Sigmoid colon (tissue), 7 donors: ENCODE measurements around the gene CCDC71. TPM values are rescaled to one million over a fixed set of nuclear protein-coding genes. Genes with fewer than 3 reads are reported as not detected.

Source experiments
- DNase-seq: peaks from one replicate; pipeline ENCODE4 v3.0.0-alpha.2; 2019
- H3K27ac ChIP-seq, 4 donors: fragments of 200-600 bp; sonication (generic); one replicate each; pipeline ENCODE4 v1.5.1; 2016 to 2019; ENCODE audit warnings: mild to moderate bottlenecking in 1 of 4
- H3K27me3 ChIP-seq, 3 donors: fragments of 200-600 bp; sonication (generic); one replicate each; pipeline ENCODE4 v1.5.1; 2019; ENCODE audit warnings: mild to moderate bottlenecking in 1 of 3
- H3K36me3 ChIP-seq, 4 donors: fragments of 200-600 bp; sonication (generic); one replicate each; pipeline ENCODE4 v1.5.1; 2016 to 2019
- H3K4me1 ChIP-seq, 4 donors: fragments of 200-600 bp; sonication (generic); one replicate each; pipeline ENCODE4 v1.5.1; 2017 to 2019
- H3K4me3 ChIP-seq, 4 donors: fragments of 200-600 bp; sonication (generic); one replicate each; pipeline ENCODE4 v1.5.1; 2017 to 2019; ENCODE audit warnings: mild to moderate bottlenecking in 2 of 4, moderate library complexity in 1 of 4
- H3K9me3 ChIP-seq, 4 donors: fragments of 200-600 bp in 3 of 4; sonication (generic) in 3 of 4; one replicate each; pipeline versions ENCODE4 v1.5.1 to v1.6.1; 2013 to 2019
- EP300 ChIP-seq, 4 donors: sonication (generic); formaldehyde crosslinking; IDR thresholded peaks; one replicate each; pipeline ENCODE4 v1.6.1; 2017; ENCODE audit warnings: antibody characterized with exemption in 4 of 4
- POLR2A ChIP-seq, 2 donors: fragments of 450-650 bp; IDR thresholded peaks; one replicate each; pipeline ENCODE4 v1.6.1; 2016; ENCODE audit warnings: antibody characterized with exemption in 2 of 2, mild to moderate bottlenecking in 2 of 2, moderate library complexity in 2 of 2
- POLR2AphosphoS5 ChIP-seq, 4 donors: sonication (generic); formaldehyde crosslinking; IDR thresholded peaks; one replicate each; pipeline ENCODE4 v1.6.1; 2017; ENCODE audit warnings: antibody characterized with exemption in 4 of 4
- WGBS, 2 donors: extraction: QIAGEN DNeasy Blood & Tissue Kit; methylation state at CpG; one replicate each; pipeline ENCODE4 v1.1.7; 2013; 5-methylcytosine and 5-hydroxymethylcytosine counted together
- intact Hi-C: fragments of 100-400 bp; cut with DNase I; formaldehyde crosslinking; loops from one replicate; pipeline ENCODE4 v1.15.1; 2023
- polyA plus RNA-seq, 3 donors: library from polyadenylated mRNA; stranded (reverse); fragments of 200-250 nt; gene quantifications; one replicate each; pipeline ENCODE4 v1.2.3, GENCODE V29; 2013
- total RNA-seq, 4 donors: library from RNA; depleted of rRNA; stranded (reverse); fragments of >200 nt; gene quantifications; one replicate each; pipeline ENCODE4 v1.1.0, GENCODE V29; 2016
- TF ChIP-seq, protein P1 (sequence below), 4 experiments: fragments of 450-650 bp in 3 of 4; fragments of 200-600 bp in 1 of 4; IDR thresholded peaks; one replicate each; pipeline ENCODE4 v1.5.1; 2016 to 2019; ENCODE audit warnings: antibody characterized with exemption in 4 of 4, mild to moderate bottlenecking in 3 of 4, moderate library complexity in 2 of 4
- donor health status: healthy with polysubstance abuse.
- donor health status: Bipolar disorder and iron deficiency.
- donor health status: healthy.

CCDC71 gene
- total and polyA plus RNA-seq, 7 donors = 12.5 to 27.3 (median 15.6) TPM

DNA sequence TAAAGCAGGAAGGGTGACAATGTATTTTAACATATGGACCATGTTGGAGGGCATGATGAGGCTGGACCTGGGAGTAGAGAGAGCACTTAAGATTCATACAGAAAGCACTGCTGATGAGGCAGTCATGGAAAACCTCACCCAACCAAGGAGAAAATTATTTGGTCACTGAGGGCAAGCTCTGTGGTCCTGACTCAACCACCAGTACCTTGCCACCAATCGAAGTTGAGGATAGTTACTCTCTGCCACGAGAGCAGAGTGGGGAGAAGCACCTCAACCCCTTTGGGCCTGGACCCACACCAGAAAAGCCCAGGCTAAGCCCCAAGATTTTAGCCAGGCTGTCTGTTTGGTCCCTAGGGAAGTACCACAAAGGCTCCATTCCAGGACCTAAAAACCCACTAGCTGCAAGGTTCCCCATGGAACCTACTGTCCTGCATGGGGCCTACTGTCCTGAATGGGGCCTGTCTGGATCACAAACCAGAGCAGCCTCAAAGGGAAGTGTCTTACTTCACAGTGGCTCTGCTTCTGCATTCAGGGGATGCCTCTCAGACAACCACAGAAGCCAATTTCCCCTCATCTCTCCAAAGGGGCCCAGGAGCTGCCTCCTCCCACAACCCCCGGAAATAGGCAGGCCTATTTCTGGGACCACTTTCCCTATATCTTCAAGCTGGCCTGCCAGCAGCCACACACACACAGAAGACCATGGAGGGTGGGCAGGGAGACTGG lies 4.2 kb downstream of the CCDC71 start:
- no peak for DNase-seq
- no peaks in the 10 kb centered on the region for H3K9me3 ChIP-seq
- H3K27ac ChIP-seq = no peak overlapping the region
- intact Hi-C loops = no loop called here
- H3K36me3 ChIP-seq = peaks cover 0 to 18% (median 11%) of the 10 kb centered on the region in 4 donors
- WGBS, 2 donors = 69 to 88% methylated on average over 3 of the region's 3 CpGs
- TF ChIP-seq, protein P1, sequence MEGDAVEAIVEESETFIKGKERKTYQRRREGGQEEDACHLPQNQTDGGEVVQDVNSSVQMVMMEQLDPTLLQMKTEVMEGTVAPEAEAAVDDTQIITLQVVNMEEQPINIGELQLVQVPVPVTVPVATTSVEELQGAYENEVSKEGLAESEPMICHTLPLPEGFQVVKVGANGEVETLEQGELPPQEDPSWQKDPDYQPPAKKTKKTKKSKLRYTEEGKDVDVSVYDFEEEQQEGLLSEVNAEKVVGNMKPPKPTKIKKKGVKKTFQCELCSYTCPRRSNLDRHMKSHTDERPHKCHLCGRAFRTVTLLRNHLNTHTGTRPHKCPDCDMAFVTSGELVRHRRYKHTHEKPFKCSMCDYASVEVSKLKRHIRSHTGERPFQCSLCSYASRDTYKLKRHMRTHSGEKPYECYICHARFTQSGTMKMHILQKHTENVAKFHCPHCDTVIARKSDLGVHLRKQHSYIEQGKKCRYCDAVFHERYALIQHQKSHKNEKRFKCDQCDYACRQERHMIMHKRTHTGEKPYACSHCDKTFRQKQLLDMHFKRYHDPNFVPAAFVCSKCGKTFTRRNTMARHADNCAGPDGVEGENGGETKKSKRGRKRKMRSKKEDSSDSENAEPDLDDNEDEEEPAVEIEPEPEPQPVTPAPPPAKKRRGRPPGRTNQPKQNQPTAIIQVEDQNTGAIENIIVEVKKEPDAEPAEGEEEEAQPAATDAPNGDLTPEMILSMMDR (IDR thresholded peaks at IDR 0.05) = no peak
- no peak for TF ChIP-seq POLR2AphosphoS5 (IDR thresholded peaks at IDR 0.05)
- TF ChIP-seq POLR2A (IDR thresholded peaks at IDR 0.05) = no peak
- no peak for TF ChIP-seq EP300 (IDR thresholded peaks at IDR 0.05)
- H3K4me1 ChIP-seq = peaks cover 0 to 23% (median 18%) of the 10 kb centered on the region in 4 donors
- no peak overlapping the region for H3K4me3 ChIP-seq
- H3K27me3 ChIP-seq = no peaks in the 10 kb centered on the region

DNA sequence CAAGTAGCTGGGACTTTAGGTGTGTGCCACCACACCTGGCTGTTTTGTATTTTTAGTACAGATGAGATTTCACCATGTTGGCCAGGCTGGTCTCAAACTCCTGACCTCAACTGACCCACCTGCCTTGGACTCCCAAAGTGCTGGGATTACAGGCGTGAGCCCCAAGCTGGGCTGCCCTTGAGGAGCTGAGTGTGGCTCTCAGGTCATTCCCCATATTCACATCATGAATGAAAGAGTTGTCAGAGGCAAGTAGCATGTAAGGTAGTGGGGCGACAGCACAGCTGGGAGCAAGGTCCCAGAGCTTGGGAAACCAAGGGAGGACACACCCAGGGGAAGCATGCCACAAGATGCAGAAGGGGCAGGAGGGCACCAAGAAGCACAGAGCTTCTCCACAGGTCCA lies 4.9 kb downstream of the CCDC71 start:
- no peak for DNase-seq
- H3K27me3 ChIP-seq = no peaks in the 10 kb centered on the region
- no peak for TF ChIP-seq EP300 (IDR thresholded peaks at IDR 0.05)
- TF ChIP-seq, protein P1 (IDR thresholded peaks at IDR 0.05) = no peak
- no peak for TF ChIP-seq POLR2AphosphoS5 (IDR thresholded peaks at IDR 0.05)
- TF ChIP-seq POLR2A (IDR thresholded peaks at IDR 0.05) = no peak
- no peaks in the 10 kb centered on the region for H3K9me3 ChIP-seq
- no peak overlapping the region for H3K4me3 ChIP-seq
- peaks cover 0 to 16% (median 12%) of the 10 kb centered on the region in 4 donors for H3K4me1 ChIP-seq
- intact Hi-C loops = no loop called here
- no peak overlapping the region for H3K27ac ChIP-seq
- H3K36me3 ChIP-seq = peaks cover 0 to 18% (median 11%) of the 10 kb centered on the region in 4 donors
- WGBS, 2 donors = 89 to 92% methylated on average over 2 of the region's 2 CpGs

DNA sequence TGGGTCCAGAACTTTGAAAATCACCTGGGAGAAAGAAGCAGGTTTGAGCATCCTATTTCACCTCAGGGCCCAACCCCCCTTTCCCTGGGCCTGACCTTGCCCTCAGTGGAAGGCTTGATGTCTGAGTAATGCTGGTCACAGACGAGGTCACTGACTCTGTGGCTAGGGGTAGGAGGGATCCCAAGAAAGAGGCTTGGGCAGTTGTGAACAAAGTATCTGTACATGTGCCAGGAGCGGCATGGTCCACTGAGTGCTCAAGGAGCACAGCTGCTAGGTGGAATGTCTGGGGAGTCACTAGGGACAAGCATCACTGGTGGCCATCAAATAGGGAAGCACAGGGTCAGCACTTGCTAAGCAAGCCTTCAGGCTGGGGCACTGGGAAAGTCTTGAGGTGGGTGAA lies 7.3 kb downstream of the CCDC71 start:
- H3K4me3 ChIP-seq = no peak overlapping the region
- TF ChIP-seq POLR2AphosphoS5 (IDR thresholded peaks at IDR 0.05) = peak in 2 of 4 donors; percentile 9 to 14
- no peak for TF ChIP-seq POLR2A (IDR thresholded peaks at IDR 0.05)
- intact Hi-C loops = no loop called here
- peaks cover 0 to 13% (median 10%) of the 10 kb centered on the region in 4 donors for H3K36me3 ChIP-seq
- no peaks in the 10 kb centered on the region for H3K4me1 ChIP-seq
- no peak for DNase-seq
- H3K27ac ChIP-seq = no peak overlapping the region
- 79 to 84% methylated on average over 2 of the region's 2 CpGs for WGBS, 2 donors
- H3K27me3 ChIP-seq = no peaks in the 10 kb centered on the region
- H3K9me3 ChIP-seq = no peaks in the 10 kb centered on the region

DNA sequence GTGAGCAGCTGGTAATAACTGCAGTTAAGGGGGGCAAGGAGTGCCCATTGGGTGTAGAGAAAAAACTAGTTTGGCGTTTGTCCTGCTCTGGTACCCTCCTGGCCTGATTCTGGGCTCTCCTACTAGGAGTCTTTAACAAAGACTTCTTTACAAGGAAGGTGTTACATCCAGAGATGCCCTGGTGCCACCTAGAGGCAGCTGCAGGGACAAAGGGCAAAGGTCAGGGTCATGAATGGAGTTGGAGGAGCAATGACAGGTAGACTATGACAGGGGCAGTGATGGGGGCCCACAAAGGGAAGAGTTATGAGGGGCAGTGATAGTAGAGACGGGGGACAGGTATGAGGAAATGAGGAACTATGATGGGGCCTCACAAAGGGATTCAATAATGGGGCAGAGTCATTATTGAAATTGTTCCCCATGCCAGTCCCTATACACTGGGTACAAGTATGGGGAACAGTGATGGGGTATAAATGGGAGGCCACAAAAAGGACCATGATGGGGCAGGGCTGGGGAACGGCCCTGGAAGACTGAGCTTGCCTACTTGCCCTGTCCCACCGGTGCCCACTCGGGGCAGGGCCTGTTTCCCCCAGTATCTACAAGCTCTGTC lies 7.9 kb downstream of the CCDC71 start:
- H3K4me3 ChIP-seq = no peak overlapping the region
- 57 to 70% methylated on average over 5 of the region's 5 CpGs for WGBS, 2 donors
- H3K27me3 ChIP-seq = no peaks in the 10 kb centered on the region
- no peak overlapping the region for H3K27ac ChIP-seq
- no peaks in the 10 kb centered on the region for H3K9me3 ChIP-seq
- no peaks in the 10 kb centered on the region for H3K4me1 ChIP-seq
- TF ChIP-seq, protein P1 (IDR thresholded peaks at IDR 0.05) = no peak
- no peak for TF ChIP-seq POLR2A (IDR thresholded peaks at IDR 0.05)
- TF ChIP-seq POLR2AphosphoS5 (IDR thresholded peaks at IDR 0.05) = no peak
- TF ChIP-seq EP300 (IDR thresholded peaks at IDR 0.05) = no peak
- peaks cover 0 to 8% (median 4%) of the 10 kb centered on the region in 4 donors for H3K36me3 ChIP-seq
- no peak for DNase-seq
- intact Hi-C loops = no loop called here

DNA sequence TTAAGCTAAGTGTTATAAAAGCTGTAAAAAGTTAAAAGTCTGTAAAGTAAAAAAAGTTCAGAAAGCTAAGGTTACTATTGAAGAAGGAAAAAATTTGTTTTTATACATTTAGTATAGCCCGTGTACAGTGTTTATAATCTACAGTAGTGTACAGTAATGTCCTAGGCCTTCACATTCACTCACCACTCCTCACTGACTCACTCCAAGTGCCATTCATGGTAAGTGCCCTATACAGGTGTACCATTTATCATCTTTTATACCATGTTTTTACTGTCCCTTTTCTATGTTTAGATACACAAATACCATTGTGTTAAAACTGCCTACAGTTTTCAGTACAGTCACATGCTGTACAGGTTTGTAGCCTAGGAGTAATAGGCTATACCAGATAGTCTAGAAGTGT lies 8.8 kb downstream of the CCDC71 start:
- no peak overlapping the region for H3K27ac ChIP-seq
- no peaks in the 10 kb centered on the region for H3K27me3 ChIP-seq
- H3K36me3 ChIP-seq = no peaks in the 10 kb centered on the region
- DNase-seq = no peak
- H3K4me1 ChIP-seq = no peaks in the 10 kb centered on the region
- no peak overlapping the region for H3K4me3 ChIP-seq
- TF ChIP-seq, protein P1 (IDR thresholded peaks at IDR 0.05) = no peak
- TF ChIP-seq POLR2AphosphoS5 (IDR thresholded peaks at IDR 0.05) (no peak), POLR2A (IDR thresholded peaks at IDR 0.05) (no peak), EP300 (IDR thresholded peaks at IDR 0.05) (no peak)
- no peaks in the 10 kb centered on the region for H3K9me3 ChIP-seq
- 31 to 69% methylated on average over 1 of the region's 1 CpG for WGBS, 2 donors
- intact Hi-C loops = no loop called here
